Hepatocyte (in vitro differentiated cells): Measurements from ENCODE around the gene JAG1.

Experiments
- CTCF ChIP-seq: fragments of 200-600 bp; sonication (generic); IDR thresholded peaks from 2 replicates; pipeline ENCODE4 v1.5.1; 2016; ENCODE audit warnings: antibody characterized with exemption, mild to moderate bottlenecking; ENCODE audit not compliant: poor library complexity
- EZH2phosphoT487 ChIP-seq: fragments of 200-600 bp; sonication (generic); IDR thresholded peaks from one replicate; pipeline ENCODE4 v1.6.1; 2018; ENCODE audit warnings: antibody characterized with exemption, mild to moderate bottlenecking, low read depth, moderate library complexity; ENCODE audit not compliant: unreplicated experiment, severe bottlenecking

GRCh38 chr20:10652185-10652584 lies 21.6 kb downstream of the JAG1 start:
- no peak for TF ChIP-seq CTCF
- no peak for TF ChIP-seq EZH2phosphoT487
